Vagina (tissue), 2 donors: ENCODE data around the gene HHLA2. TPM values are rescaled to one million over a fixed set of nuclear protein-coding genes. Genes with fewer than 3 reads are reported as not detected.

Source experiments
- DNase-seq, 2 donors: peaks; one replicate each; pipeline ENCODE4 v3.0.0-alpha.2; 2017; ENCODE audit errors: extremely low spot score in 2 of 2
- H3K27ac ChIP-seq: fragments of 200-600 bp; sonication (generic); one replicate; pipeline ENCODE4 v1.5.1; 2019
- H3K27me3 ChIP-seq: fragments of 200-600 bp; sonication (generic); one replicate; pipeline ENCODE4 v1.5.1; 2019
- H3K36me3 ChIP-seq, 2 donors: fragments of 200-600 bp; sonication (generic); one replicate each; pipeline ENCODE4 v1.5.1; 2017 to 2019
- H3K4me1 ChIP-seq: fragments of 200-600 bp; sonication (generic); one replicate; pipeline ENCODE4 v1.5.1; 2019
- H3K4me3 ChIP-seq, 2 donors: fragments of 200-600 bp; sonication (generic); 1 replicate in 1 of 2; 2 replicates in 1 of 2; pipeline ENCODE4 v1.5.1; 2016 to 2019
- H3K9me3 ChIP-seq: fragments of 200-600 bp; sonication (generic); one replicate; pipeline ENCODE4 v1.5.1; 2019
- CTCF ChIP-seq, 3 experiments: fragments of 450-650 bp in 2 of 3; fragments of 200-600 bp in 1 of 3; sonication (generic) in 1 of 3; IDR thresholded peaks; one replicate each; pipeline ENCODE4 v1.5.1; 2017 to 2019; ENCODE audit warnings: antibody characterized with exemption in 3 of 3, mild to moderate bottlenecking in 2 of 3, moderate library complexity in 2 of 3
- POLR2A ChIP-seq, 2 donors: fragments of 450-650 bp; IDR thresholded peaks; one replicate each; pipeline ENCODE4 v1.6.1; 2017; ENCODE audit warnings: antibody characterized with exemption in 2 of 2, mild to moderate bottlenecking in 2 of 2, moderate library complexity in 2 of 2
- POLR2AphosphoS5 ChIP-seq, 2 donors: sonication (generic); formaldehyde crosslinking; IDR thresholded peaks; one replicate each; pipeline ENCODE4 v1.9.0; 2017; ENCODE audit warnings: antibody characterized with exemption in 2 of 2, mild to moderate bottlenecking in 2 of 2, low read depth in 1 of 2; ENCODE audit not compliant: insufficient read depth in 1 of 2
- intact Hi-C: fragments of 100-400 bp; cut with DNase I; formaldehyde crosslinking; loops from one replicate; pipeline ENCODE4 v1.15.1; 2023
- total RNA-seq: library from RNA; depleted of rRNA; stranded (reverse); fragments of >200 nt; gene quantifications from one replicate; pipeline ENCODE4 v1.2.3, GENCODE V29; 2016

Gene HHLA2
- total RNA-seq, 1 donor from 2014 or later = not detected

- Histone ChIP-seq H3K4me3 (no peak overlapping the region), H3K9me3 (no peaks in the 10 kb centered on the region), H3K27ac (no peak overlapping the region), H3K27me3 (no peaks in the 10 kb centered on the region), H3K4me1 (no peaks in the 10 kb centered on the region), H3K36me3 (no peaks in the 10 kb centered on the region)
- TF ChIP-seq CTCF (IDR thresholded peaks at IDR 0.05) (no peak), POLR2AphosphoS5 (IDR thresholded peaks at IDR 0.05; ENCODE audit: insufficient read depth in 1 of 2, low read depth in 1 of 2) (no peak), POLR2A (IDR thresholded peaks at IDR 0.05) (no peak)
- intact Hi-C loops = no loop called here
- no peak for DNase-seq
Measured at GRCh38 chr3:108327168-108327567, 30.8 kb downstream of the HHLA2 start.

- no peak for DNase-seq
- no peaks in the 10 kb centered on the region for H3K36me3 ChIP-seq
- no peaks in the 10 kb centered on the region for H3K4me1 ChIP-seq
- TF ChIP-seq POLR2AphosphoS5 (IDR thresholded peaks at IDR 0.05; ENCODE audit: insufficient read depth in 1 of 2, low read depth in 1 of 2) (no peak), CTCF (IDR thresholded peaks at IDR 0.05) (no peak), POLR2A (IDR thresholded peaks at IDR 0.05) (no peak)
- intact Hi-C loops = no loop called here
- no peak overlapping the region for H3K27ac ChIP-seq
- H3K9me3 ChIP-seq = no peaks in the 10 kb centered on the region
- no peak overlapping the region for H3K4me3 ChIP-seq
- no peaks in the 10 kb centered on the region for H3K27me3 ChIP-seq
Measured at GRCh38 chr3:108328821-108329486, 32.6 kb downstream of the HHLA2 start.

- Histone ChIP-seq H3K27me3 (no peaks in the 10 kb centered on the region), H3K36me3 (no peaks in the 10 kb centered on the region), H3K4me1 (no peaks in the 10 kb centered on the region), H3K9me3 (no peaks in the 10 kb centered on the region), H3K27ac (no peak overlapping the region), H3K4me3 (no peak overlapping the region)
- intact Hi-C loops = no loop called here
- no peak for DNase-seq
- TF ChIP-seq CTCF (IDR thresholded peaks at IDR 0.05) (no peak), POLR2A (IDR thresholded peaks at IDR 0.05) (no peak), POLR2AphosphoS5 (IDR thresholded peaks at IDR 0.05; ENCODE audit: insufficient read depth in 1 of 2, low read depth in 1 of 2) (no peak)
Measured at GRCh38 chr3:108329508-108329907, 33.2 kb downstream of the HHLA2 start.

- intact Hi-C loops = no loop called here
Measured at GRCh38 chr3:108329947-108330346, 33.6 kb downstream of the HHLA2 start.

More at GRCh38 chr3:108329947-108330346, 33.6 kb downstream of the HHLA2 start:
- no peaks in the 10 kb centered on the region for H3K27me3 ChIP-seq
- no peak overlapping the region for H3K27ac ChIP-seq
- no peak for DNase-seq
- no peaks in the 10 kb centered on the region for H3K4me1 ChIP-seq
- H3K36me3 ChIP-seq = no peaks in the 10 kb centered on the region
- TF ChIP-seq POLR2A (IDR thresholded peaks at IDR 0.05) (no peak), POLR2AphosphoS5 (IDR thresholded peaks at IDR 0.05; ENCODE audit: insufficient read depth in 1 of 2, low read depth in 1 of 2) (no peak), CTCF (IDR thresholded peaks at IDR 0.05) (no peak)
- H3K9me3 ChIP-seq = no peaks in the 10 kb centered on the region
- no peak overlapping the region for H3K4me3 ChIP-seq
